Testis (tissue), 3 donors: ENCODE data around the gene SCN9A. TPM values are rescaled to one million over a fixed set of nuclear protein-coding genes. Genes with fewer than 3 reads are reported as not detected.
"Not testable (repeated sequence)": the region's sequence is repeated elsewhere in the genome, so short reads cannot be mapped to it uniquely, and the experiment has no call there.

Experiments used
- DNase-seq: peaks from one replicate; pipeline ENCODE4 v3.0.0-alpha.2; 2019
- H3K27ac ChIP-seq, 2 donors: fragments of 200-600 bp; sonication (generic); one replicate each; pipeline ENCODE4 v1.5.1; 2019
- H3K27me3 ChIP-seq: fragments of 200-600 bp; sonication (generic); one replicate; pipeline ENCODE4 v1.5.1; 2019
- H3K36me3 ChIP-seq: fragments of 200-600 bp; sonication (generic); one replicate; pipeline ENCODE4 v1.5.1; 2017; ENCODE audit warnings: low read depth; ENCODE audit errors: missing control alignments
- H3K4me1 ChIP-seq: fragments of 200-600 bp; sonication (generic); one replicate; pipeline ENCODE4 v1.5.1; 2019
- H3K4me3 ChIP-seq, 2 donors: fragments of 200-600 bp; sonication (generic); one replicate each; pipeline ENCODE4 v1.5.1; 2017 to 2019
- H3K9me3 ChIP-seq: fragments of 200-600 bp; sonication (generic); one replicate; pipeline ENCODE4 v1.5.1; 2017
- POLR2A ChIP-seq: fragments of 450-650 bp; IDR thresholded peaks from one replicate; pipeline ENCODE4 v1.6.1; 2017; ENCODE audit warnings: antibody characterized with exemption, mild to moderate bottlenecking, moderate library complexity
- WGBS, 2 donors: methylation state at CpG; one replicate each; pipeline ENCODE4 v1.1.5; 2018; 5-methylcytosine and 5-hydroxymethylcytosine counted together
- intact Hi-C: fragments of 100-400 bp; cut with DNase I; formaldehyde crosslinking; loops from one replicate; pipeline ENCODE4 v1.15.1; 2023; ENCODE audit warnings: low total_unique reads
- polyA plus RNA-seq: library from polyadenylated mRNA; stranded (reverse); fragments of 350-450 nt; fragmentation: Illumina TruSeq; extraction: RNeasy Lipid Tissue Mini Kit (QIAGEN cat#74804); gene quantifications from one replicate; pipeline ENCODE4 v1.2.3, GENCODE V29; 2014; ENCODE audit warnings: low read depth, low replicate concordance; ENCODE audit not compliant: insufficient read depth
- total RNA-seq, 2 donors: library from RNA; depleted of rRNA; stranded (reverse); fragments of >200 nt; gene quantifications; one replicate each; pipeline ENCODE4 v1.2.3, GENCODE V29; 2016
- TF ChIP-seq, protein P1 (sequence below), 3 experiments: fragments of 450-650 bp in 2 of 3; fragments of 200-600 bp in 1 of 3; sonication (generic) in 1 of 3; IDR thresholded peaks; one replicate each; pipeline ENCODE4 v1.5.1; 2016 to 2019; ENCODE audit warnings: antibody characterized with exemption in 3 of 3, mild to moderate bottlenecking in 2 of 3, moderate library complexity in 1 of 3

The SCN9A gene
- total and polyA plus RNA-seq, 3 donors from 2014 or later: 7.3 to 117 (median 85.7) TPM

DNA sequence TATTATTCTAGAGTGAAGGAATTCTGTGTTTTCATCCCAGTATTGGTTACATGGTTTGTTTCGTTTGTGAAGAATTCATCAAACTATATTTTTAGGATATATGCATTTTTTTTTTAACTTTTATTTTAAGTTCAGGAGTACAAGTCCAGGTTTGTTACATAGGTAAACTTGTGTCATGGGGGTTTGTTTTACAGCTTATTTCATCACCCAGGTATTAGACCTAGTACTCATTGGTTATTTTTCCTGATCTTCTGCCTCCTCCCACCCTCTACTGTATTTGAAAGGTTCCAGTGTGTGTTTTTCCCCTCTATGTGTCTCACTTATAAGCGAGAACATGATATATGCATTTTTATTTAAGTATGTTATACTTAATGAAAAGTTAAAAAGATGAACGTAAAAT, 47.6 kb downstream of the SCN9A start:
- no peak for TF ChIP-seq POLR2A
- TF ChIP-seq, protein P1, sequence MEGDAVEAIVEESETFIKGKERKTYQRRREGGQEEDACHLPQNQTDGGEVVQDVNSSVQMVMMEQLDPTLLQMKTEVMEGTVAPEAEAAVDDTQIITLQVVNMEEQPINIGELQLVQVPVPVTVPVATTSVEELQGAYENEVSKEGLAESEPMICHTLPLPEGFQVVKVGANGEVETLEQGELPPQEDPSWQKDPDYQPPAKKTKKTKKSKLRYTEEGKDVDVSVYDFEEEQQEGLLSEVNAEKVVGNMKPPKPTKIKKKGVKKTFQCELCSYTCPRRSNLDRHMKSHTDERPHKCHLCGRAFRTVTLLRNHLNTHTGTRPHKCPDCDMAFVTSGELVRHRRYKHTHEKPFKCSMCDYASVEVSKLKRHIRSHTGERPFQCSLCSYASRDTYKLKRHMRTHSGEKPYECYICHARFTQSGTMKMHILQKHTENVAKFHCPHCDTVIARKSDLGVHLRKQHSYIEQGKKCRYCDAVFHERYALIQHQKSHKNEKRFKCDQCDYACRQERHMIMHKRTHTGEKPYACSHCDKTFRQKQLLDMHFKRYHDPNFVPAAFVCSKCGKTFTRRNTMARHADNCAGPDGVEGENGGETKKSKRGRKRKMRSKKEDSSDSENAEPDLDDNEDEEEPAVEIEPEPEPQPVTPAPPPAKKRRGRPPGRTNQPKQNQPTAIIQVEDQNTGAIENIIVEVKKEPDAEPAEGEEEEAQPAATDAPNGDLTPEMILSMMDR (IDR thresholded peaks at IDR 0.05): no peak

DNA sequence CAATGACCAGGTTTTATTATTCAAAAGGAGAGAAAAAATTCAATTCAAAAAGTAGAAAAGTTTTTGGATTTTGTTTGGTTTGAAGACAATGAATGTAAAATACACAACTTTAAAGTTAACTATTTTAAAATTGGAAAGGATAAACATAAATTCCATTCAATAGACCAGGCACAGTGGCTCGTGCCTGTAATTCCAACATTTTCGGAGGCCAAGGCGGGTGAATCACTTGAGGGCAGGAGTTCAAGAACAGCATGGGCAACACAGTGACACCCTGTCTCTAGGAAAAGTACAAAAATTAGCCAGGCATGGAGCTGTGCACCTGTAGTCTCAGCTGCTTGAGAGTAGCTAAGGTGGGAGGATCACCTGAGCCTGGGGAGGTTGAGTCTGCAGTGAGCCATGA, 54.7 kb downstream of the SCN9A start:
- no peaks in the 10 kb centered on the region for H3K9me3 ChIP-seq
- no peak overlapping the region for H3K27ac ChIP-seq
- no peak overlapping the region for H3K4me3 ChIP-seq
- TF ChIP-seq POLR2A: no peak
- TF ChIP-seq, protein P1 (IDR thresholded peaks at IDR 0.05): no peak
- intact Hi-C loops: no loop called here
- H3K4me1 ChIP-seq: no peaks in the 10 kb centered on the region
- no peaks in the 10 kb centered on the region for H3K36me3 ChIP-seq
- no peak for DNase-seq
- H3K27me3 ChIP-seq: no peaks in the 10 kb centered on the region
- 86 to 93% methylated on average over 3 of the region's 3 CpGs for WGBS, 2 donors

More for the DNA sequence above, 47.6 kb downstream of the SCN9A start:
- Histone ChIP-seq H3K36me3 (no peaks in the 10 kb centered on the region), H3K9me3 (no peaks in the 10 kb centered on the region), H3K4me3 (no peak overlapping the region), H3K27me3 (no peaks in the 10 kb centered on the region), H3K27ac (no peak overlapping the region), H3K4me1 (no peaks in the 10 kb centered on the region)
- intact Hi-C loops: no loop called here
- WGBS, 2 donors: 57 to 76% methylated on average over 3 of the region's 3 CpGs
- no peak for DNase-seq

DNA sequence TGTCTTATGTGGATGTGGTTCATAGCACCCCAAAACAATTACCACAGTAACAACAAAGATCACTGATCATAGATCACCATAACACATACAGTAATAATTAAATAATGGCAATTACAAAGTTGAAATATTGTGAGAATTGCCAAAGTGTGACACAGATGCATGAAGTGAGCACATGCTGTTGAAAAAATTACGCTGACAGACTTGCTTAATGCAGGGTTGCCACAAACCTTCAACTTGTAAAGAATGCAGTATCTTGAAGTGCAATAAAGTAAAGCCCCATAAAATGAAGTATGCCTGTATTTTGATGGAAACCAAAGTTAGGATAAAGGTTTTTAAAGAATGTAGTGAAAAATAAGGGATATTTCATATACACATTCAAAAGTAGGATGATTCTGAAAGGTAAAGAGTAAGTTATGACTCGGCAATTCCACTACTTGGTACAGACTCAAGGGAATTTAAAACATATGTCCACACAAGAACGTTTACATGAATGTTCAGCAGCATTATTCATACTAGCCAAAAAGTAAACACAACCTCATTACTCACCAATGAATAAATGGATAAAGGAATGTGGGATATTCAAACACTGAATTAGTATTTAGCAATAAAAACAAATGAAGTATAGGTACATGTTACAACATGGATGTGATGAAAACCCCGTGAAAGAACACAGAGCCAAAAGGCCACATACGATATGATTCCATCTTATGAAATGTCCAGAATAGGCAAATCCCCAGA, 61.6 kb downstream of the SCN9A start:
- Histone ChIP-seq H3K27ac (no peak overlapping the region), H3K9me3 (no peaks in the 10 kb centered on the region), H3K4me3 (no peak overlapping the region), H3K27me3 (no peaks in the 10 kb centered on the region), H3K4me1 (peaks cover 3% of the 10 kb centered on the region), H3K36me3 (no peaks in the 10 kb centered on the region)
- WGBS, 2 donors: 67 to 74% methylated on average over 5 of the region's 5 CpGs
- intact Hi-C loops: no loop called here
- DNase-seq: no peak
- TF ChIP-seq, protein P1 (IDR thresholded peaks at IDR 0.05): no peak
- no peak for TF ChIP-seq POLR2A

DNA sequence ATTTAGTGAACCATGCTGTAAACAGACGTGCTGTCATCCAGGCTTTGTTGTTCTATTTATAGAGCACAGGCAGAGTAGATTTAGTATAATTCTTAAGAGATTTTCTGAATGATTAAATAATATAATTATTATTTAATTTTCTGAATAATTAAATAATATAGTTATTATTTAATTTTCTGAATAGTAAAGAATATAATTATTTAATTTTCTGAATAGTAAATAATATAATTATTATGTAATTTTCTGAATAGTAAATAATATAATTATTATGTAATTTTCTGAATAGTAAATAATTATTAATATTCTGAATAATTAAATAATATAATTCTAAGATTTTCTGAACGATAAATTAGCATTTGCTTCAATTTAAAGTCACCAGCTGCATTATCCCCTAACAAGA, 62.9 kb downstream of the SCN9A start:
- DNase-seq, H3K4me1 ChIP-seq, H3K4me3 ChIP-seq, H3K9me3 ChIP-seq, H3K36me3 ChIP-seq, H3K27me3 ChIP-seq, intact Hi-C loops, H3K27ac ChIP-seq: not testable (repeated sequence)
- 0 to 44% methylated on average over 2 of the region's 2 CpGs for whole genome bisulfite sequencing, 2 donors

DNA sequence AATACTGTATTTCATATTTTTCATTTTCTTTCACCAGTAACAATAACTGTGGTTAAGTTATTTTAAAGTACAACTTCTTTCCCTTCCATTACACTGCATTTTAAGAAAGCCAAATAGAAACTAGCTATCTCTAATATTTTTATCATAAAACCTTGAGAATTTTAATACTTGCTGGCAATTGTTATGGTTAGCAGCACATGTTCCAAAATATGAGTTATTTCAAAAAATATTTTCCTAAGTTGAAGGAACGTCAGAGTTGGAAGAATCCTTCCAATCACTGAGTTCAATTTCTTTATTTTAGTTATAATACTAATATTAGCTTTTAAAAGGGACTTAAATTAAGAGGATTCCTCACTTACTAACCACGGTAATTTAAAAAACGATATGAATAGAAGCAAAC, 68.4 kb downstream of the SCN9A start:
- no peak overlapping the region for H3K4me3 ChIP-seq
- WGBS, 2 donors: 26 to 27% methylated on average over 3 of the region's 3 CpGs

More for the DNA sequence above, 68.4 kb downstream of the SCN9A start:
- Histone ChIP-seq H3K4me1 (no peaks in the 10 kb centered on the region), H3K27me3 (no peaks in the 10 kb centered on the region), H3K36me3 (no peaks in the 10 kb centered on the region), H3K27ac (no peak overlapping the region), H3K9me3 (no peaks in the 10 kb centered on the region)
- no peak for DNase-seq
- TF ChIP-seq, protein P1 (IDR thresholded peaks at IDR 0.05): no peak
- TF ChIP-seq POLR2A: no peak
- intact Hi-C loops: no loop called here
